ENCODE results near the gene RXRB.
"Not testable (repeated sequence)": the region's sequence is repeated elsewhere in the genome, so short reads cannot be mapped to it uniquely, and the experiment has no call there.

RXRB gene

GRCh38 chr6:33200219-33201146, at the start of gene RXRB, which contains the start of gene SLC39A7:
Gene RXRB (minus strand): TSS chr6:33200665. CDS start chr6:33200476, 189 bp downstream.
Gene SLC39A7 (plus strand): TSS chr6:33200867. CDS start chr6:33201246, 379 bp downstream.
- in situ Hi-C loops (cut with MboI; ENCODE audit: low sequenced_read_pairs) = no loop called here

GRCh38 chr6:33249732-33250630, 49.5 kb upstream of the RXRB start:
- in situ Hi-C loops (cut with MboI; ENCODE audit: low sequenced_read_pairs) = no loop called here

- in situ Hi-C loops (cut with MboI; ENCODE audit: low sequenced_read_pairs) = no loop called here
These were observed 48.7 kb upstream of the RXRB start for GRCh38 chr6:33248932-33249731.

- in situ Hi-C loops (cut with MboI; ENCODE audit: low sequenced_read_pairs) = no loop called here
These were observed 48.1 kb upstream of the RXRB start for GRCh38 chr6:33248643-33248931.

GRCh38 chr6:33247977-33248642, 47.6 kb upstream of the RXRB start:
- in situ Hi-C loops (cut with MboI; ENCODE audit: low sequenced_read_pairs) = no loop called here

- in situ Hi-C loops (cut with MboI; ENCODE audit: low sequenced_read_pairs) = no loop called here
These were observed 43.0 kb upstream of the RXRB start for GRCh38 chr6:33243476-33243875.

GRCh38 chr6:33241968-33242367, 41.5 kb upstream of the RXRB start:
- in situ Hi-C loops (cut with MboI; ENCODE audit: low sequenced_read_pairs) = no loop called here

- in situ Hi-C loops (cut with MboI; ENCODE audit: low sequenced_read_pairs) = no loop called here
These were observed 37.3 kb upstream of the RXRB start for GRCh38 chr6:33237741-33238140.

GRCh38 chr6:33236852-33237251, 36.4 kb upstream of the RXRB start:
- in situ Hi-C loops (cut with MboI; ENCODE audit: low sequenced_read_pairs) = no loop called here

GRCh38 chr6:33236328-33236727, 35.9 kb upstream of the RXRB start:
- in situ Hi-C loops (cut with MboI; ENCODE audit: low sequenced_read_pairs) = no loop called here

- in situ Hi-C loops (cut with MboI; ENCODE audit: low sequenced_read_pairs) = no loop called here
These were observed 34.8 kb upstream of the RXRB start for GRCh38 chr6:33235221-33235634.

- in situ Hi-C loops (cut with MboI; ENCODE audit: low sequenced_read_pairs) = not testable (repeated sequence)
These were observed 26.1 kb upstream of the RXRB start for GRCh38 chr6:33226503-33227120.

- in situ Hi-C loops (cut with MboI; ENCODE audit: low sequenced_read_pairs) = no loop called here
These were observed 17.2 kb upstream of the RXRB start for GRCh38 chr6:33217681-33218080.

- in situ Hi-C loops (cut with MboI; ENCODE audit: low sequenced_read_pairs) = no loop called here
These were observed 16.8 kb upstream of the RXRB start for GRCh38 chr6:33217246-33217645.

GRCh38 chr6:33216117-33216649, 15.7 kb upstream of the RXRB start:
- in situ Hi-C loops (cut with MboI; ENCODE audit: low sequenced_read_pairs) = no loop called here

- in situ Hi-C loops (cut with MboI; ENCODE audit: low sequenced_read_pairs) = no loop called here
These were observed 15.0 kb upstream of the RXRB start for GRCh38 chr6:33215271-33216116.

GRCh38 chr6:33213989-33214335, 13.5 kb upstream of the RXRB start:
- in situ Hi-C loops (cut with MboI; ENCODE audit: low sequenced_read_pairs) = no loop called here

GRCh38 chr6:33213166-33213988, 12.9 kb upstream of the RXRB start:
- in situ Hi-C loops (cut with MboI; ENCODE audit: low sequenced_read_pairs) = no loop called here

Measured in HL-60/S4 treated with phorbol 12-myristate 13-acetate at 8.2 ng/mL for 4 days and 3 days (cell line).